ENCODE results near the gene VDR. TPM values are rescaled to one million over a fixed set of nuclear protein-coding genes. Genes with fewer than 3 reads are reported as not detected.

Gene VDR
- under 1 TPM in 1 of 3 donors, not detected in 2; 0.04 TPM for polyA plus RNA-seq

DNA sequence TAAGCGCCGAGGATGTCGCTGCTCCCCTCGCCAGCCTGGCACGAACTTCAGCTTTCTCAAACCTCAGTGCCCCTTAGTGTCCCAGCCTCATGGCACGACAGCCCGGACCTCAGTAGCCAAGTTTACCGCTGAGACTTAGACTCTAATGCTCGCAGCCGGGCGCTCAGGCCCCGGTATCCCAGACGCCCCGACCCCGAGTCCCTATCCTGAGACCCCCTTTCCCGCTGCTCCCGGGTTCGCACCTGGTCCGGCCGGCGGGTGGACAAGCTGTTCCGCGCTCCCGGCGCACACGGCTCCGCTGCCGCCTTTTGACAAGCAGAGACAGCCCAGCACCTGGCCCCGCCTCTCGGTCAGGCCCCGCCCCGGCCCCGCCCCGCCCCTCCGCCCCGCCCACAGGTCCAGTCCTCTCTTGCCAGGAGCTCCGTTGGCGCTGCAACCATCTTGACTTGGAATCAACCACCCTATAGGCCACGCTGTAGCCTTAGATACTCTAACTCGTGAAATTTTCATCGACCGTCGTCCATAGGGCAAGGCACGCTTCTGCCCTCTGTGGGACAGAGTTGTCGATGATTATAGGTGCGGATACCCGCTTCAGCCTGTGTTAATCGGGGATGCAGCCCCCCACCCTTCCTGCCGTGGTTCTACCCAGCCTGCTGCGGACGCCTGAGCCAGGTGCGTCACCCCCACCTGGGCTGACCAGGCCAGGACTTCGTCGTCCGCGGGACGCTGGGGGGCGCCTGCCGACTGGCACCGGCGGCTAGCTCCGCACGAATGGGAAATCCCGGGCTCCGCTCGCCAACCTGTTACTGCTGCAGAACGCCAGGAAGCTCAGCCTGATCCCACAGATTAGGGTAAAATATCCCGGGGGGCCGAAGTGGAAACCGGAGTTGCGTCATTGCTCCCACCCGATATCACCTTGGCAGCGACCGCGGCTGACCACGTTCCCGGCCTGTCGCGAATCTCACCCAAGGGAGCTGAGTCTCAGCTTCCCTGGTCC lies at the start of gene VDR:
VDR (minus strand) TSS at position 282 of the 997 bp plus-strand sequence. CDS start 25,881 bp downstream, outside the sequence.
- peak; percentile 48 to 61 (median 60) for DNase-seq
- Mint-ChIP-seq H3K4me3 (peak within 1 kb of the TSS; percentile 85 to 94 (median 88)), H3K9me3 (no peaks in the 10 kb centered on the region), H3K27me3 (ENCODE audit: low read depth in 3 of 3) (peaks cover 5 to 28% (median 8%) of the 10 kb centered on the region in 3 donors), H3K27ac (peak within 1 kb of the TSS in 3 of 6 donors; percentile 17 to 48 (median 21)), H3K36me3 (no peaks in the 10 kb centered on the region), H3K4me1 (peaks cover 33 to 53% of the 10 kb centered on the region in 2 donors)

DNA sequence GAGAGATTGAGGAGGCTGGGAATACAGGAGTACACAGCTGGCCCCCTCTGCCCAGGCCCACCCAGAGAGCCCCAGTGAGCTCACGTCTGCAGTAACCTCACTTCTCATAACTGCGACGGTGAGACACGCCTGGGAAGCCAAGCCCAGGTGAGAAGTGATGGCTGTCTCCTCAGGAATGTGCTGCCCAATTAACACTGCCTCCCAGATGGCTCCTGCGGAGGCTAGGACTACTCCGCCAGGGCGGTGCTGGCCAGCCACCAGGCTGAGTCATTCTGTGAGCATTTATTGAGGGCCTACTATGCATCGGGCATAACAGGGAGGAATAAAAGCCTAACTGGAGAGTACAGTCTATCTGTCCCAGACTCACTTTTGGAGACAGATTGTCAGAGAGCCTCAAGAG lies 49.3 kb upstream of the VDR start:
- H3K4me1 Mint-ChIP-seq: no peaks in the 10 kb centered on the region
- H3K27me3 Mint-ChIP-seq (ENCODE audit: low read depth in 3 of 3): peaks cover 0 to 12% (median 11%) of the 10 kb centered on the region in 3 donors
- no peaks in the 10 kb centered on the region for H3K36me3 Mint-ChIP-seq
- H3K4me3 Mint-ChIP-seq: no peak overlapping the region
- H3K27ac Mint-ChIP-seq: no peak overlapping the region
- no peaks in the 10 kb centered on the region for H3K9me3 Mint-ChIP-seq
- DNase-seq: no peak

DNA sequence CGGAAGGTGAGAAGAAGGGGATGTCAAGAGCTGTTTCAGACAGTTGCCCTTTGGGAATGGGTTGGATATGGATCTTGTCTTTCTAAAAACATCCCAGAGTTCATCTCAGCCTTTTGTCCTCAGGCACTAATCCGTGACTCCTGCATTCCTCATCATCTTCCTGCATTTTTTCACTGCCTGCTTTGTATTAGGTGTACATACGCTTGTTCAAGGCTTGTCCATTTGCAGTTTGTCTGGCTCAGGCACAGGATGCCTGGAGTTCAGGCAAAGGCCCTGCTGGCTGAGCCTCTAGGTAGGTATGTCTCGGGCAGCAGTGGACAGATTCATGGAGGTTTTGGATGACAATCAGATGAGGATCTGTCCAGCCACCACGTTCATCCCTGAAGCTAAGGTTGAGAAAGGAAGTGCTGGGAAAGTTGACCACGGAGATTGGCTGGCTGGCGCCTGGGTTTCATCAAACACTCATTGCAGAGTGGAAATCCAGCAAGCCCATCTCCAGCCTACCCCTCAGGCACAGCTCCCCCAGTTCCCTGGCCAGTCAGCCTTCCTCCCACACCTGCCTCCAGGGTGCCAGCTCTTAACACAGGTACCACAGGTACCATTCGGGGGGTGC lies 46.2 kb upstream of the VDR start:
- no peaks in the 10 kb centered on the region for H3K9me3 Mint-ChIP-seq
- H3K27ac Mint-ChIP-seq: no peak overlapping the region
- peaks cover 0 to 13% (median 11%) of the 10 kb centered on the region in 3 donors for H3K27me3 Mint-ChIP-seq (ENCODE audit: low read depth in 3 of 3)
- no peak for DNase-seq
- no peaks in the 10 kb centered on the region for H3K4me1 Mint-ChIP-seq
- H3K4me3 Mint-ChIP-seq: no peak overlapping the region
- H3K36me3 Mint-ChIP-seq: no peaks in the 10 kb centered on the region

DNA sequence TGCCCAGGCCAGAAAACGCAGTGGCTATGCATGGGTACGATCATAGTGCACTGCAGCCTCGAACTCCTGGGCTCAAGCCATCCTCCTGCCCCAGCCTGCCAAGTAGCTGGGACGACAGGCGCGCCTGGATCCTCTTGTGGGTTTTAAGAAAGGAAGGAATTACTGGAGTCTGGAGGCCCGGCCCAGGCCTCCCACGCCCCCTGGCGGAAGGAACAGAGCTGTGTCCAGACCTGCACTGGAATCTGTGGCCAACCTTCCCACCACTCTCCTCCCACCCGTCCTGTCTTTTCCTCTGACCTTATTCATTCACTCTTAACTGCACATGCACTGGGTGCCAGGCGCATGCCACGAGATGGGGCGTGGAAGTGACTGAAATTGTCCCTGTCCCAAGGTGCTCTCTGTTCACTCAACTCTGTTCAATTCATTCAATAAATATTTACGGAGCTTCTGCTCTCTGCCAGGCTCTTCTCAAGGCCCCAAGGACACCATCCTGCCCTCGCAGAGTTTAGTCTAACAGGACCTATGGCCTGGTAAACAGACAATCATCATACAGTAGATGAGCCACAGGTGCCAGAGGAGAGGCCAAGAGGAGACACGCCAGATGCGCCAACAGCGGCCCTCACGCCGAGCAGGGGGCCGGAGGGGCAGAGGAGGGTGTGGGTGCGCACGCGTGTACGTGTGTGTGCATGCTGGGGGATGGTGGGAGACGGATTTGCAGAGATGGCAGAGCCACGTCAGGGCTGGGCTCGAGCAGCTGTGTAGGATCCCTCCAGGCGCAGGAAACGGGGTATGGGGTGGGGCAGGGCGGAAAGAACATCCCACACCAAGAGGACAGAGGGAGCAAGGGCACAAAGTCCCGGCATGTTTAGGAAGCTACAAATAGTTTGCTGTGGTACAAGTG lies 44.9 kb upstream of the VDR start:
- H3K4me1 Mint-ChIP-seq: no peaks in the 10 kb centered on the region
- peaks cover 0 to 13% (median 10%) of the 10 kb centered on the region in 3 donors for H3K27me3 Mint-ChIP-seq (ENCODE audit: low read depth in 3 of 3)
- peak; percentile 25 to 40 (median 39) for DNase-seq
- no peaks in the 10 kb centered on the region for H3K36me3 Mint-ChIP-seq
- H3K9me3 Mint-ChIP-seq: no peaks in the 10 kb centered on the region
- H3K27ac Mint-ChIP-seq: no peak overlapping the region
- no peak overlapping the region for H3K4me3 Mint-ChIP-seq

DNA sequence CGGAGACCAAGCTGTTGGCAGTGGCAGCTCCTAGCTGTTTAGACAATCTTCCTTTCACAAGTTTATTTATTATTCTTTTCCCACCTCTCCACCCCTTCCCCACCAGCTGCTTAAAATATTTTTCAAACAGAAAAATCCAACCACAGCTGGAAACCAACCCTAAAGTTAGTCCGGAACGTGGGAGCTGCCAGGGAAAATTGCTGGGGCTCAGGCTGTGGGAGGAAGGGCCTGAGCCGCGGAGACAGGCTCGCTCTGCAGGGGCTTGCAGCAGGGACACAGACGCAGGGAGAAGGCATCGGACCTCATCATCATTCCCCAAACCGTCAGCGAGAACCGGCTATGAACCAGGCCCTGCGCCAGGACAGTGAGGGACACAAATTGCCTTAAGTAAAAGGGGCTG lies 42.5 kb upstream of the VDR start:
- H3K9me3 Mint-ChIP-seq: no peaks in the 10 kb centered on the region
- H3K4me3 Mint-ChIP-seq: no peak overlapping the region
- DNase-seq: no peak
- no peaks in the 10 kb centered on the region for H3K4me1 Mint-ChIP-seq
- no peaks in the 10 kb centered on the region for H3K36me3 Mint-ChIP-seq
- H3K27me3 Mint-ChIP-seq (ENCODE audit: low read depth in 3 of 3): peaks cover 2 to 21% (median 14%) of the 10 kb centered on the region in 3 donors
- no peak overlapping the region for H3K27ac Mint-ChIP-seq

DNA sequence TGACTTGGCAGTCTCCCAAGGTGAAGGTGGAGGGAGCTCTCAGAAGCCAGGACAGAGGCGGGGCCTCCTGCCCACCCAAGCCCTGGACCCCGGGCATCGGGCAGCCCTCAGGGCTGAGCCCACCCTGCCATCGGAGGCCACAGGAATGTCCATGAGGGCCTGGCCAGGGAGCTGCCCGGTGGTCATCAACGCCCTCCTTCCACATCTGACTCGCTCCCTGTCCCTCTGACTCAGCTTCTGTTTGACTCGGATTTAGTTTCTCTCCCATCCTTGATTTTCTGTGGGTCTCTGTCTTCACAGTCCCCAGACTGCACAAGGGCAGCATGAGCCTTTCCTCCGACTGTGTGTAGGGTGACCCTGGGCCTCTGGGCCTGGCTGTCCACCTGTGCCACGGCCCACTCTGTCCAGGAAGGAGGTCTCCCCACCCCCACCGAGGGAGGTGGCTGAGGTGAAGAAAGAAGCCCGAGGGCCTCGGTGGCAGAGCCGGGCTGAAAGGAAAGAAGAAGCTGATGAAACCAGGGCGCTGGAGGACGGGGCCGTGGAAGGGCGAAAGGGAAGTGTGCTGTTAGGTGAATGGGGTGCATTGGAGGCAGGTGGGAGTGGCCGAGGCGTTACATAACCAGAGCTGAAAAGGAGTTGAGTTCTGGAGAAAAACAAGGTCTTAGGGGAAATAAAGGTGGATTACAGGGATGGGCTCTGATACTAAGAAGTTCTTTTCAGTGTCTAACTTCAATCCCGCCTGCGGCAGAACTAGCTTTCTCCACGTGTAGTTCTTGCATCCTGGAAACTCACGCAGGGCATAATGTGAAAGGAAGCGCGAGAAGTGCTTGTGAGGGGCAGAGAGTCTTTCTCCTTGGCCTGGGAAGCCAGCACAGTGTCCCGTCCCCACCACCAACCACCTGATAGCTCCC lies 41.9 kb upstream of the VDR start:
- Mint-ChIP-seq H3K27me3 (ENCODE audit: low read depth in 3 of 3) (peaks cover 2 to 20% (median 14%) of the 10 kb centered on the region in 3 donors), H3K4me1 (peaks cover 3 to 4% of the 10 kb centered on the region in 2 donors), H3K4me3 (no peak overlapping the region), H3K27ac (no peak overlapping the region), H3K36me3 (no peaks in the 10 kb centered on the region), H3K9me3 (no peaks in the 10 kb centered on the region)
- no peak for DNase-seq

DNA sequence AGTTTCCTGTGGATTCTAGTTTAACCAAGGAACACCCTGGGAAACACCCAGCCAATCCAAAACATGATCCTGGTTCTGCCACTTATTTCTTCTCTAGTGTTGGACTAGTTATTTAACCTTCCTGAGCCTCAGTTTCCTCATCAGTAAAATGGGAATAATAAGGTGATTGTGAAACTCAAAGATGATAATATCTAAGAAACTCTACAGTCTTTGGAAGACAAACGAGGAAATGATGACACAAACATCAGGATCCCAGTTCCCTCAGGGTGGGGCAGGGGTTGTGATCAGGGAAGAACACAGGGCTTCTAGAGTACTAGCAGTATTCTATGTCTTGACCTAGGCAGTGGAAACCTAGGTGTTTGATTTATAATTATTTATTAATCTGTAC lies 40.5 kb upstream of the VDR start:
- Mint-ChIP-seq H3K36me3 (no peaks in the 10 kb centered on the region), H3K9me3 (peaks cover 0 to 3% (median 0%) of the 10 kb centered on the region in 6 donors), H3K27me3 (ENCODE audit: low read depth in 3 of 3) (peaks cover 9 to 28% (median 17%) of the 10 kb centered on the region in 3 donors), H3K4me1 (peaks cover 16 to 17% of the 10 kb centered on the region in 2 donors), H3K27ac (no peak overlapping the region), H3K4me3 (no peak overlapping the region)
- no peak for DNase-seq

DNA sequence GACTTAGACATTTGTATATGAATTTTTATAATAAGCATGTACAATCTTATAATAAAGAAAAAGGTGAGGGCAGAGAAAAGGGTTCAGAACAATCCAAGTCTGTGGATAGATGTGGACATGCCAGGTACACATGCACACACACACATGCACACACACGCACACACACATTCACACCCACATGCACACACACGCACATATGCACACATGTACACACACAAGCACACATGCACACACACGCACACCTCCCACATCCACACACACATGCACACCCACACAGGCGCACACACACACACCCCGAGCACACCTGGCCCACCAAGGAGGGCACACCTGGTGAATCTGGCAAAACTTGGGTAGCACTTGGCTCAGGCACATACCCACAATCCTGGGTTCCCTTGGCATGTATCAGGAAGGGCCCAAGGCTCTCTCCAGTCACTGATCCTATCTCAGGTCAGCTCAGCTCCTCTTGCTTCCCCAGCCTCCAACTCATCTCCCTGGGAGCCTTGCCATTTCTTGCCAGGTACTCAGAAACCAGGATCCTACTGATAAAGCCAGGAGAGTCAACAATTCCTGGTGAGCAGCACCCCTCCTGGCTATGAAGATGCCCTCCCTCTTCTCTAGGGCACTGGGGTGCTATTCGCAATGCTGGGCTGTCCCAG lies 40.0 kb upstream of the VDR start:
- Mint-ChIP-seq H3K27ac (no peak overlapping the region), H3K27me3 (ENCODE audit: low read depth in 3 of 3) (peaks cover 9 to 30% (median 15%) of the 10 kb centered on the region in 3 donors), H3K4me1 (peaks cover 20 to 22% of the 10 kb centered on the region in 2 donors), H3K4me3 (no peak overlapping the region), H3K9me3 (peaks cover 0 to 3% (median 0%) of the 10 kb centered on the region in 6 donors), H3K36me3 (no peaks in the 10 kb centered on the region)
- no peak for DNase-seq

DNA sequence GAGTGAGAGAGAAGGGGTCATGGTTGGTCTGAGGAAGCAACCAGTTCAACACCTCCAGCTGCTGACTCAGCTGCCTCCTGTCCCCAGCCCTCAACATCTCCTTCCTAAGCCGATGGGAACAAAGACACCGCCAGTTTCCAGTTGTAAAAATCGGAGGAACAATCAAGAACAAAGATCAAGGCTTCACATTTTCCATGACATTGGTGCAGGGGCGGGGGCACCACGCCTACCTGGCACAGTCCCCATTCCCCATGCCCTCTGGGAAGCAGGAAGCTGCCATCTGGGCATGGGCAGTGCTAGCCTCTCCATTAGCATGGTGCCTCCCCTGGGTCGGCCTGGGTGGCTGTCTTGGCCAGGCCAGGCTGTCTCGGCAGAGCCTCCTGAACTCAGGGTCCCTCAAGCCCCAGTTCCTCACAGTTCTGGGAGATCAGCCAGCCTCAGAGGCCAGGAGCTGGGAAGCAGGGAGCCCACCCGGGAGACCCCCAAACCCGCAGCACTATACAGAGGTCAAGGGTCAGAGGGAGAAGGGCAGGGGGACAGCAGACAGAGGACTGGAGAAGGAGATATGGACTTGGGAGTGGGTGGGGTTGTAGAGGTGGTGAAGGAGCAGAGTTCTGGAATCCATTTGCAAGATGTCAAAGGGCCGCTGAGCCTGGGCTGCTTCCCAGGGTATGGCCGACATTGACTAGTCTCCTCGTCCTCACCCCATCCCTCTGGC lies 39.0 kb upstream of the VDR start:
- peaks cover 11 to 25% (median 12%) of the 10 kb centered on the region in 3 donors for H3K27me3 Mint-ChIP-seq (ENCODE audit: low read depth in 3 of 3)
- no peak overlapping the region for H3K27ac Mint-ChIP-seq
- peaks cover 20 to 23% of the 10 kb centered on the region in 2 donors for H3K4me1 Mint-ChIP-seq

DNA sequence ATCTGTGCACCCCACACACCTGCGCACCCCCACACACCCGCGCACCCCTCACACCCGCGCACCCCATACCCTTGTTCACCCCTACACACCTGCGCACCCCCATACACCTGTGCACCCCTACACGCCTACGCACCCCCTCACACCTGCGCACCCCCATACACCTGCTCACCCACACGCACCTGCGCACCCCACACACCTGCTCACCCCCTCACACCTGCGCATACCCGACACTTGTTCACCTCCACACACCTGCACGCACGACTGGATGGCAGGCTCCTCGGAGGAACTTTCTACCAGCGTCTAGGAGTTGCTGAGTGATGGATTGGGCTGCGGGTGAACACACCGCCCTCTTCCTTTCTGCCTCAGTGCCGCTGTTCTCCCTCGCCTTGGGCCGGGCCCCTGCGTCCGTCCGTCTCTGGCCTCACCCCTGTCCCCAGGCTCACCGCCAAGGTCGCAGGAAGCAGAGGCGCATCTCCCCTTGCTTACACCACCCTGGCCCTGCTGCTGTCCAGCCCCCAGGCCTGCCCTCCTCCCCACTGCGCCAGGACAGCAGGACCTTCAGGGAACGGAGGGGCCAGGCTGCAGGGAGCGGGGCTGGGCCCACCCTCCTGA lies 37.9 kb upstream of the VDR start:
- Mint-ChIP-seq H3K27ac (no peak overlapping the region), H3K4me3 (no peak overlapping the region), H3K9me3 (peaks cover 0 to 3% (median 0%) of the 10 kb centered on the region in 6 donors), H3K4me1 (peaks cover 20 to 23% of the 10 kb centered on the region in 2 donors), H3K36me3 (no peaks in the 10 kb centered on the region), H3K27me3 (ENCODE audit: low read depth in 3 of 3) (peaks cover 11 to 25% (median 12%) of the 10 kb centered on the region in 3 donors)
- DNase-seq: no peak

More for the DNA sequence above, 39.0 kb upstream of the VDR start:
- DNase-seq: no peak
- Mint-ChIP-seq H3K9me3 (peaks cover 0 to 3% (median 0%) of the 10 kb centered on the region in 6 donors), H3K4me3 (no peak overlapping the region), H3K36me3 (no peaks in the 10 kb centered on the region)

DNA sequence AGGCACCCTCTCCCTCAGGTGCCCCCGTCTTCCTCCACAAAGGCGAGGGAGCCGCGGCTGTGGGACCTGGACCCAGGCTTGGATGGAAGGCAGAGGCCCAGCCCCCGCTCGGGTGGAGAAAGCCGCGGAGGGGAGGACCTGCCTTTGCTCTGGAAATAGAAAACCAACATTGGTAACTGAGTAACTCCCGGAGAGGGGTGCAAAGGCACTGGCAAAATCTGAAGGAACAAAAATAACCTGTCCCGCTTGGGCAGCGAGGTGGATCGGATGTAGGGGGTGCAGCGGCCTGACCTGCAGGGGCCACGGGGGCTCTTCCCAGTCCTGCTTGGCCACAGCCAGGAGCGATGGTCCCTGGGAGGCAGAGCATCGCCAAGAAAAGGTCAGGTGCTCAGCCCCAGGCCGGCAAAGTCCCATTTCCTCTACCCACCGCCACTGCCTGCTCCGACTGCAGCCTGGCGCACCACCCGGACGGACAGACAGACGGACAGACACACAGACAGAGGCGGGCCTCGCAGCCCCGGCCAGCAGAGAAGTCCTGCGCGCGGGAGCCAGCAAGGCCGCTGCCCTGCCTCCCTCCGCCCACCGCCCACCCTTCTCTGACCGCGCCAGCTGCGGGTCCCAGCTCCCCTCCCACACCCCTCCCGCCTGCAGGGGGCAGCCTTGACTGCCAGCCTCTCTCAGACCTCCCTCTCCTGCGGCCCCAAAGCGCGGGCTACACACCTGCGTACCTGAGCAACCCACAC lies 37.2 kb upstream of the VDR start:
- Mint-ChIP-seq H3K27me3 (ENCODE audit: low read depth in 3 of 3) (peaks cover 11 to 23% (median 12%) of the 10 kb centered on the region in 3 donors), H3K36me3 (no peaks in the 10 kb centered on the region), H3K4me1 (peaks cover 20 to 23% of the 10 kb centered on the region in 2 donors), H3K27ac (no peak overlapping the region), H3K4me3 (no peak overlapping the region), H3K9me3 (peaks cover 0 to 3% (median 0%) of the 10 kb centered on the region in 6 donors)
- DNase-seq: peak in 2 of 3 donors; percentile 22 to 23

Measured in immature natural killer cell (primary cell).